GM10266 (cell line): ENCODE measurements around the gene CXCL10.

Experiments
- DNase-seq: peaks from one replicate; pipeline ENCODE4 v3.0.0; 2012; ENCODE audit errors: extremely low spot score
- TF ChIP-seq, protein P1 (sequence below): IDR thresholded peaks from 2 replicates; pipeline ENCODE4 v1.5.1; 2012; ENCODE audit warnings: mild to moderate bottlenecking, low read depth; ENCODE audit not compliant: control insufficient read depth, insufficient read depth; ENCODE audit errors: missing control alignments

CXCL10 gene

DNA sequence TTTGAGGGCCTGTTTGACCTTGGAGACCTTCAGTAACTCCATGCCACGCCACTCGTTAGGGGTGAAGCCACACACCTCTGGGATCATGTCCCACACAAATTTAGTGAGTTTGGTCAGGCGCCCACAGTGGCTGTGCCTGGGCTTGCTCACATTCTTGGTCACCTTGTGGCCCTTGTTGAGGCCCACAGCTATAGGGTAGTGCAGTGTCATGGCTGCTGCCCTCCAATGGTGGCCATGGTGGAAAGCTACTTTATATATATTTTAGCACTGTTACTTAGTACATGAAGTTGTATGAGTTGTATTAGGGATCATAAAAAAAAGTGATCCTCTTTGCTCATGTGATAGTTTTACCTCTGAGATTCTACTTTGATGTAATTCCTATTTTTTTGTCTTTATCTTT, 13.6 kb upstream of the CXCL10 start:
- TF ChIP-seq, protein P1, sequence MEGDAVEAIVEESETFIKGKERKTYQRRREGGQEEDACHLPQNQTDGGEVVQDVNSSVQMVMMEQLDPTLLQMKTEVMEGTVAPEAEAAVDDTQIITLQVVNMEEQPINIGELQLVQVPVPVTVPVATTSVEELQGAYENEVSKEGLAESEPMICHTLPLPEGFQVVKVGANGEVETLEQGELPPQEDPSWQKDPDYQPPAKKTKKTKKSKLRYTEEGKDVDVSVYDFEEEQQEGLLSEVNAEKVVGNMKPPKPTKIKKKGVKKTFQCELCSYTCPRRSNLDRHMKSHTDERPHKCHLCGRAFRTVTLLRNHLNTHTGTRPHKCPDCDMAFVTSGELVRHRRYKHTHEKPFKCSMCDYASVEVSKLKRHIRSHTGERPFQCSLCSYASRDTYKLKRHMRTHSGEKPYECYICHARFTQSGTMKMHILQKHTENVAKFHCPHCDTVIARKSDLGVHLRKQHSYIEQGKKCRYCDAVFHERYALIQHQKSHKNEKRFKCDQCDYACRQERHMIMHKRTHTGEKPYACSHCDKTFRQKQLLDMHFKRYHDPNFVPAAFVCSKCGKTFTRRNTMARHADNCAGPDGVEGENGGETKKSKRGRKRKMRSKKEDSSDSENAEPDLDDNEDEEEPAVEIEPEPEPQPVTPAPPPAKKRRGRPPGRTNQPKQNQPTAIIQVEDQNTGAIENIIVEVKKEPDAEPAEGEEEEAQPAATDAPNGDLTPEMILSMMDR = no peak
- no peak for DNase-seq

DNA sequence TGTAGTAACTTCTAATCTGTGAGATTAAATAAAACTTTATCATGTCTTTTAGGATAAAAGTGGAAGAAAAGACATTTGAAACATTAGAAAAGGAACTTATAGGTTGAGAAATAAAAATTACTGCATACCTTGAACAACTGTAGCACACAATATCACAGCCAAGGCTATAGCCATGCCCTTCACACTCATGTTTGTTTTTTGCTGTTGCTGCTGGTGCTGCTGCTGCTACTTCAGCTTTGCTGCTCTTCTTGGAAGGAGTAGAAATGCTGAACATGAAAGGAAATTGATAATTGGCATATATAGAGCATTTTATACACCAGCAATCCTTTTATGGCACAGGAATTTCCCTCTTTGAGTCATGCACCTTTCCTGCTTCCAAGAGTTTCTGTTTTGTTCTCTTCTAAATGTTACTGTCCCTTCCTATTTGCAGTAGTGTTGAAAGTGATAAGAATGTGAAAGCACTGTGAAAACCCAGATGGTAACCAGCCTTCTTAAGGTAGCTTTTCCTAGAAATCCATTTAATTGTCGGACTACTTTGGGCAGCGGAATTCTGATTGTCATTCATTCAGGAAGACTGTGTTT, 12.6 kb upstream of the CXCL10 start, which contains the start of gene CXCL11:
Gene CXCL11, minus strand, starts transcription at position 272 of the 582 bp plus-strand sequence. Its CDS starts 83 bp downstream, at position 189.
- DNase-seq = no peak
- TF ChIP-seq, protein P1 = no peak

DNA sequence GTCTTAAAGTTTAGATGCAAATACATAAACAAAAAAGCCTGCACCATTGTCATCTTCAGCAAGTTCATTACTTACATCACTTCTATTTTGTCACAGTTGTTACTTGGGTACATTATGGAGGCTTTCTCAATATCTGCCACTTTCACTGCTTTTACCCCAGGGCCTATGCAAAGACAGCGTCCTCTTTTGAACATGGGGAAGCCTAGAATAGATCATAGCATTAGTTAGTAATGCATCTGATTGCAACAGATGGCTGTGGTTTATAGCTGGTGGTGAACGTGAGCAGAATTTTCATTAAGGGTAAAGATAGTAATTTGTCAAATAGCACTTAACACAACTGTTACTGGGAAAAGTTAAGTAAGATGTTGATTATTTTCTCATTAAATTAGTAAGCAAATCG, 11.8 kb upstream of the CXCL10 start:
- DNase-seq = no peak
- TF ChIP-seq, protein P1 = no peak

DNA sequence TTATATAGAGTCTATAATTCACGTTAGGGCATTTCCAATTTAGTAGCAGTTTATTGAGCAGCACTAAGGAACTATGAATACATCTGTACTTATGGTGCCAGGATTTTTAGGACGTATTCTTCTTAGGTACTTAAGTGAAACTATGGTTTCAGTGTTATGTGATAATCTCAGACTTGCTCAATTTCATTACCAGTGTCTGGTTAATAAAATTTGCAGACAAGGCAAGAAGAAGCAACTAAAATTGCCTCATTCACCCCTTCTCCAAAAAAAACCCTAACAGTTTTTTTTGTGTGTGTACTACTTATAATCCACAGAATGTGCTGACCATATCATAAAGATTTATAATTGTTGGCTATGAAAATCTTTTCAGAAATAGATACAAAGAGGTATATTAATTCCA, 6.0 kb upstream of the CXCL10 start:
- DNase-seq = no peak
- TF ChIP-seq, protein P1 = no peak

DNA sequence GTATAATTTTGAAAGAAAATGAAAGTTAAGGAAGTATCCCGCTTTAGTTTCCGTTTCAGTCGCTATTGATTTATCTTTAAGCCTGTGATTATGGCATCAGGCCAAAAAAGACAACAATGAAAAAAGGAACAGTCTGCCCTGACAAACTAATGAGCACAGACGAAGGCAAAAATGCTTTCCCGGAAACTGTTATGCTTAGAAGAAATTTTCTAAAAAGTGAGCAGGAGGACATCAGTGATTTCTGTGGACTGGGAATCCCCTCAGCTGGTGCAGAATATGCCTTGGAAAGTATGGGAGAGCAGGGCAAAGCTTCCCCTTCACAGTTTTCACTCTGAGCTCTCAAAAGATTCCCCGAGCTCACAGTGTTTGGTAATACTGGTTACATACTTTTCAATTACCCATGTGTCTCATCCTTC, 5.1 kb upstream of the CXCL10 start:
- DNase-seq = no peak
- TF ChIP-seq, protein P1 = no peak

DNA sequence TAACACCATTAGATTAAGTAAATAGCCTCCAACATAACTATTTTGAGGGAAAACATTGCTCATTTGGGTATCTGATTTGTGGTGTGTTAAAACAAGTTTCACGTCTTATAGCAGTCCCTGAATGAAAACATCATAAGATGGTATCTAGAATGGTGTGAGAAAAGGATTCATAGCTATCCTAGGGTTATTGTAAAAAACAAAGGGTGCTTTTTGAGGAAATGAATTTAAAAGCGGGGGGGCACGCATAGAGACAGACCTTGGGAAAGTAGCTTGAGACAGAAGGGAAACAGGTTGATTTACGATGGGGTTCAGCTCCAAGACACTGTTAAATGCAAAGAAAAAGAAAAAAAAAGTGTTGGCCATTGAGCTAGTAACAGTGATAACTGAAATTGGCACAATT, 768 bp upstream of the CXCL10 start:
- DNase-seq = no peak
- TF ChIP-seq, protein P1 = no peak

DNA sequence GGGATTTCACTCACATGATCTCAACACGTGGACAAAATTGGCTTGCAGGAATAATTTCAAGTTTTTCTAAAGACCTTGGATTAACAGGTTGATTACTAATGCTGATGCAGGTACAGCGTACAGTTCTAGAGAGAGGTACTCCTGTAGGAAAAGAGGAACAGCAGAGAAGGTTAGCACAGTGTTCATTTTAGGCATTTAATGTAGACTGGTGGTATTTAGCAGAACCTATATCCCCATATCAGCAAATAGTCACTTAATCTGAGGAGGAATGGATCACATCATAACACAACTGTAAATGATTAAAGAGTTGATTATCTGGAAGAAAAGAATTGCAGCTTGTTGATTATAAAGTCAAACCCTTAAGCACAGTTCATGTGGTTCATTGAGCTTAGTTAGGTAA, 620 bp downstream of the CXCL10 start:
- TF ChIP-seq, protein P1 = no peak

More for the DNA sequence above, 620 bp downstream of the CXCL10 start:
- DNase-seq = no peak
